Activated CD8-positive, alpha-beta memory T cell treated with anti-CD3 and anti-CD28 coated beads for 48 hours (primary cell): ENCODE data around the gene ZNF283.
"Not testable (repeated sequence)": the region's sequence is repeated elsewhere in the genome, so short reads cannot be mapped to it uniquely, and the experiment has no call there.

Experiments
- DNase-seq, 3 experiments: peaks; one replicate each; pipeline ENCODE4 v3.0.0-alpha.2; 2020; ENCODE audit warnings: low read depth in 2 of 3, low spot score in 2 of 3

Gene ZNF283

DNA sequence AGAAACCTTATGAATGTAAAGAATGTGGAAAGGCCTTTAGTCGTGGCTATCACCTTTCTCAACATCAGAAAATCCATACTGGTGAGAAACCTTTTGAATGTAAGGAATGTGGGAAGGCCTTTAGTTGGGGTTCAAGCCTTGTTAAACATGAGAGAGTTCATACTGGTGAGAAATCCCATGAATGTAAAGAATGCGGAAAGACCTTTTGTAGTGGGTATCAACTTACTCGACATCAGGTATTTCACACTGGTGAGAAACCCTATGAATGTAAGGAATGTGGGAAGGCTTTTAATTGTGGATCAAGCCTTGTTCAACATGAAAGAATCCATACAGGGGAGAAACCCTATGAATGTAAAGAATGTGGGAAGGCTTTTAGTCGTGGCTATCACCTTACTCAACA lies 20.8 kb downstream of the ZNF283 start:
- DNase-seq = no peak

GRCh38 chr19:43848821-43849220 lies 21.7 kb downstream of the ZNF283 start:
- DNase-seq = no peak

- no peak for DNase-seq
These were observed 31.1 kb downstream of the ZNF283 start for GRCh38 chr19:43858174-43858573.

- DNase-seq = not testable (repeated sequence)
These were observed 39.8 kb downstream of the ZNF283 start for GRCh38 chr19:43866923-43867322.

DNA sequence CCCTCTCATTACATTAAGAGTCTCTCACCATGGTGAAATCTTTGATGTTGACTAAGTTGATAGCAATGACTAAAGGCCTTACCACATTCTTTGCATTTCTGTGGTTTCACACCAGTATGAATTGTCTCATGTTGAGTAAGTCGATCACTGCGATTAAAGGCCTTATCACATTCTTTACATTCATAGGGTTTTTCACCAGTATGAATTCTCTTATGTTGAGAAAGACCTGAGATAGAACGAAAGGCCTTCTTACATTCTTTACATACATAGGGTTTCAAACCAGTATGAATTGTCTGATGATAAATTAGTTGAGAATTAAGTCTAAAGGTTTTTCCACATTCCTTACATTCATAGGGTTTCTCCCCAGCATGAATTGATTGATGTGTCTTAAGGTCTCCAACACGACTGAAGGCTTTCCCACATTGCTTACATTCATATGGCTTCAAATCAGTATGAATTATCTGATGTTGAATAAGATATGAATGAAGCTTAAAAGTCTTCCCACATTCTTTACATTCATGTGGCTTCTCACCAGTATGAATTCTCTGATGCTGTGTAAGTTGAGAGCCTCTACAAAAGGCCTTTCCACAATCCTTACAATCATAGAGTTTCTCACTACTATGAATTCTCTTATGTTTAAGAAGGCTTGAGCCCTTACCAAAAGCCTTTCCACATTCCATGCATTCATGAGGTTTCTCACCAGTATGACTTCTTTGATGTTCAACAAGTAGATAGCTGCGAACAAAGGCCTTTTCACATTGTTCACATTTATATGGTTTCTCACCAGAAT lies 45.6 kb downstream of the ZNF283 start:
- DNase-seq = no peak

GRCh38 chr19:43880483-43880882 lies 53.4 kb downstream of the ZNF283 start:
- no peak for DNase-seq

- no peak for DNase-seq
These were observed 56.7 kb downstream of the ZNF283 start, which contains the start of gene ZNF404 for GRCh38 chr19:43883864-43884263. TSS of gene ZNF404 (minus strand) at chr19:43883964.

GRCh38 chr19:43895727-43896308 lies 68.7 kb downstream of the ZNF283 start:
- DNase-seq = no peak
